ENCODE measurements around the gene KRTAP10-7.
A peak's percentile ranks its signal among the peaks of the same experiment; 100 is the strongest.
"Not testable (repeated sequence)": the region's sequence is repeated elsewhere in the genome, so short reads cannot be mapped to it uniquely, and the experiment has no call there.

The KRTAP10-7 gene

GRCh38 chr21:44612029-44612486 is 11.7 kb downstream of the KRTAP10-7 start, which contains the start of gene KRTAP10-8:
KRTAP10-8 (plus strand) TSS chr21:44612079; CDS start chr21:44612101, 22 bp downstream.
- no peak for DNase-seq (ENCODE audit: low read depth)

DNA sequence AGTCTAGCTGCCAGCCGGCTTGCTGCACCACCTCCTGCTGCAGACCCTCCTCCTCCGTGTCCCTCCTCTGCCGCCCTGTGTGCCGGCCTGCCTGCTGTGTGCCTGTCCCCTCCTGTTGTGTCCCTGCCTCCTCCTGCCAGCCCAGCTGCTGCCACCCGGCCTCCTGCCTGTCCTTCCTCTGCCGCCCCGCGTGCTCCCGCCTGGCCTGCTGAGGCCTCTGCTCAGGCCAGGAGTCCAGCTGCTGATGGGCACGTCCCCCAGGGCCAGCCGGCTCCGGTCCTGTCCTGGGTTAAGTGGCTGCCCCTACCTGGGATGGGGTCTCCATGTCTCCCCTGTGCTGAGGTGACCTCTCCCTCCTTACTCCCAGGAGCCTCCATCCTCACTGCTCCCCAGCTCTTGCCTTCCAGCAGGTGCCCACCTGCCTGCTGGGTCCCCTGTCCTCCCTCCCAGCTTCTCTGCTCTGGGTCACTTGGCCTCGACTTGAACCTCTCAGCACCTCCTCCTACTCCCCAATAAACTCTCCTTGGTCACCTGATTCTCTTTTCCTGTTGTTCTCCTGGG is 12.4 kb downstream of the KRTAP10-7 start:
- DNase-seq (ENCODE audit: low read depth) = no peak

DNA sequence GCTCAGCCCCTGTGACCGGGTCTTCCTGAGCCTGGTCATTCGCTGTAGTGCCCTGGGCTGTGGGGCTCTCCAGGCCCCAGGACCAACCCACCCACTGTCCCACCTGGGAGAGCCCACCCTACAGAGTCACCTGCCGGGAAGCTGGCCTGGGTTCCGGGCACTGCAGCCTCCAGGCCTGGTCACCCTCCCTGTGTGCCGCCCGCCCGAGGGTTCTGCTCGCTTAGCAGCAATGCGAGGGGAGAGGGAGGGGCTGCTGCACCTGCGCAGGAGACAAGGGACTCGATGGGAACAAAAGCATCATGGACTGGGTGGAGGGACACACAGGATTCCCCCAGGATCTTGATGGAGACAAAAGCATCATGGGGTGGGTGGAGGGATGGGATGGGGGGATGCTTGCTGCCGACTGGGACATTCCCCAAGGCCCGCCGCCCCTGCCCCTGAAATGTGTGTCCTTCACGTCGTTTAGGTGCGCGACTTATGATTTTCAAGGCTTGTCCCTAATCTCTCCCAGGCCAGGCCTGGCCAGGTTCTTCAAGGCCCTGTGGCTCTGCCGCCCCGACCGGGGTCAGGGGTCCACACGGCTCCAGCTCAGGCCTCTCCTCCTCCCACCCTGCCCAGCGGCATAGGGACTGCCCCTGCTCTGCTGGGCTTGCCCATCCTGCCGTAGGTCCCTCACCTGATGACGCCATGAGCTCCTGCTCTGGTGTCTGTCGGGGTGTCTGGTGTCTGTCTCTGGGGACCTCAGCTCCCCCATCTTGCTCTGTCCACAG is 13.2 kb downstream of the KRTAP10-7 start:
- no peak for DNase-seq (ENCODE audit: low read depth)

DNA sequence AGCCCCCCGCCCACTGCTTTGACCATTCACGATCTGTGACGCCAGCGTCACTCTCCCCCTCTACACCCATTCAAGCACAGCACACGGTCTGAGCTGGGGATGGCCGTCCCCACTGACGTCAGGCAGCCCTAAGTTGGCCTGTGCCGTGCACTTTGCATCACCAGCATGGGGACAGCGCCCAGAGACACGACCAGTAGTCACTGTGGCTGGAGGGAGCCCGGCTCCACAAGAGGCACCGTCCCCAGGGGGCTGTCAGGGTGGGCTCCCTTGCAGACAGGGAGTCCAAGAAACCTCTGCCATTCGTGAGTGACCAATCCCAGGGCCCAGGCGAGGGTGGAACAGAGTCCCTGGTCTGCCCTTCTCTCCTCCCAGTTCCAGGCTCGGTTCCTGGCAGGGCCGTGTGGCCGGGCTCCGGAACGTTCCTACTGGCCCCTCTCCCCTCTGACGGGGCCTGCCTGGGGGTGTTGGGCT is 13.8 kb downstream of the KRTAP10-7 start:
- no peak for DNase-seq (ENCODE audit: low read depth)

DNA sequence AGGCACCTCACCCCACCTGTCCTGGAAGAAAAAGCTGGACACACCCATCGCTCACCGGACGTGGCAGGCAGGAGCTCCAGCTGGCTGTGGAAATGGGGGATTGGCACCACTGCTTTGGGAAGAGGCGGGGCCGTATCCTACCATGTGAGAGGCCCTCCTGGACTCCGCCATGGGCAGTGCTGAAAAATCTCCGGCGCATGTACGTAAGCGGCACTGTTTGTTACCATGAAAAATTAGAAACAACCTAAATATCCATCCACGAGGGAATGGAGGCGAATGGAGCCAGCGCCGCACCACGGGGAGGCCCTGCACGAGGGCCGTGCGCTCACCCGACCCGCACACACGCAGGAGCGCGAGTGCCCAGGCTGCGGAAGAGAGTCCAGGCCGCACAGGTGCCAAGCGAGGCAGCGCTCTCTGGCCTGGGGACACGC is 14.6 kb downstream of the KRTAP10-7 start:
- DNase-seq (ENCODE audit: low read depth) = no peak

DNA sequence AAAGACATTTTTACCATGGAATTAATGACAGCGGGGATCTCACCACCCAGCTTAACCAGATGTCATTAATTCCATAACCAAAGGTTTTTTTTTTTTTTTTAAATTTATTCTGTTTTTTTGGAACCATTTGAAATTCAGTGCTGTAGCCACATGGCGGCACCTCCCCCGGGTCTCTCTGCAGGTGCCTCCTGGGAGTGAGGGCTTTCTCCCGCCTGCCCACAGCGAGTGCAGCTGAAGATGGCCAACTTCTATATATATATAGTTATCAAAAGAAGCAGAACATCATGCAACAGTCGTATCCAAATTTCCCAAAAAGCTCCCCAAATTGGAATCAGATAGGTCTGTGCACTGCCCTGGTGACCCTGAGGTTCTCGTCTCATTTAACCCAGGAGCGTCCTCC is 15.1 kb downstream of the KRTAP10-7 start:
- DNase-seq (ENCODE audit: low read depth) = no peak

DNA sequence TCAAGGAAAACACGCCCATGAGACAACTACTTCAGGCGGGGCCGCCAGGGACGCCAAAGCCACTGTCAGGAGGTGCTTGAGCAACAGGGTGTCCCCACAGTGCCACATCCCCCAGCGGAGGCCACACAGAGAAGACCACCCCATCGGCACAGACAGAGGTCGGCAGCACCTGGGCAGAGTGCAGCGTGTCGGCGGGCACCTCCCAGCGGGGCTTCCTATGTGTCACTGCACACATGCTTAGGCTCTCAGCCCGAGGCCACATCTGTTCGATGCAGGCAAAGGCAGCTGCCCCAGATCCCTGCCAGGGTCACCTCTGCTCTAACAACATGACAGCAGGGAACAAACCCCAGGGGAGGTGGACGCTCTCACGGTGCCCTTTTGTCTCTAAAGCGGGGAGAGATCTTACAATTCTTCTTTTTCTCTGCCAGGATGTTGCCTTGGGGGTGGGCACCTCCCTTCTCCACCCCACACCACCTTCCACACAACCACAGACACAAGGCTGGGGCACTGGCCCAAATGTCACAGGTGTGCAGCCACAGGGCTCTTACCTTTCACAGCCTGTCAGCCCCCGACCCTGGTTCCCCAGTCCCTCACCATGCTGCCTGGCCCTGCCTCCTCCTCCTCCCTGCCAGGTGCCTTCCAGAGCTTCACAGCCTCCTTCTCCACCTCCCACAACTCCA is 15.7 kb downstream of the KRTAP10-7 start:
- no peak for DNase-seq (ENCODE audit: low read depth)

- no peak for DNase-seq (ENCODE audit: low read depth)
These were observed 16.2 kb downstream of the KRTAP10-7 start for GRCh38 chr21:44616591-44616926.

DNA sequence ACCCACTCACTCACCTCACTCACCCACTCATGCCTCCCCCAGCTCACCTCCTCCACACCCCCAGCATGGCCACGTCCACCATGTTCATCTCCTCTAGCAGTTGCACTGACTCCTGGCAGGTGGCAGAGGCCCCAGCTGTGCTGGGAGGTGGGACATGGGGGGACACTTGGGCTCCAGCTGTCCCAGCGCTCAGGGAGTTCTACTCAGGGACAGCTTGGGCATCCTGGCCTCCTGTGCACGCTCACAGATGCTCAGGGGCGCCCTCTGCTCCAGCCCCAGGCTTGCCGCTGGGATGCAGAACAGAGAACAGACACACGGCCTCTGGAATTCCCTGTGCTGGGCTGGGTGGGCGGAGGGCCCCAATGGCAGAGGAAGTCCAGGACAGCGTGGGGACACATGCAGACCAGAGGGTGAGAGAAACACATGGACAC is 16.7 kb downstream of the KRTAP10-7 start:
- no peak for DNase-seq (ENCODE audit: low read depth)

GRCh38 chr21:44618504-44618903 is 18.1 kb downstream of the KRTAP10-7 start:
- DNase-seq (ENCODE audit: low read depth) = no peak

GRCh38 chr21:44618909-44619308 is 18.5 kb downstream of the KRTAP10-7 start:
- DNase-seq (ENCODE audit: low read depth) = peak; percentile 24

DNA sequence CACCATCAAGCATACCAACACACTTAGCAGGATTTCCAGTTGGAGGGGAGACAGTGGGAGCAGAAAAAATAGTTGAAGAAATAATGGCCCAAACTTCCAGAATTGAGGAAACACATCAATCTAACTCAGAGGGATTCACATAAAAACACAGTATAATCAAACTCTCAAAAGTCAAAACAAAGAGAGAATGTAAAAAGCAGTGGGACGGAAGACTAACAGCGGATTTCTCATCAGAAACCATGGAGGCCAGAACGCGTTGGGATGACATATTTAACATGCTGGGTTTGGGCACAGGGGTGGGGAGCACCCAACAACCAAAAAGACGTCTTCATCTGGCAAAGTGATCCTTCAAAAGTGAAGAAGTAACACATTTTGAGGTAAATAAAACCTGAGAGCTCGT is 19.5 kb downstream of the KRTAP10-7 start:
- DNase-seq (ENCODE audit: low read depth) = no peak

DNA sequence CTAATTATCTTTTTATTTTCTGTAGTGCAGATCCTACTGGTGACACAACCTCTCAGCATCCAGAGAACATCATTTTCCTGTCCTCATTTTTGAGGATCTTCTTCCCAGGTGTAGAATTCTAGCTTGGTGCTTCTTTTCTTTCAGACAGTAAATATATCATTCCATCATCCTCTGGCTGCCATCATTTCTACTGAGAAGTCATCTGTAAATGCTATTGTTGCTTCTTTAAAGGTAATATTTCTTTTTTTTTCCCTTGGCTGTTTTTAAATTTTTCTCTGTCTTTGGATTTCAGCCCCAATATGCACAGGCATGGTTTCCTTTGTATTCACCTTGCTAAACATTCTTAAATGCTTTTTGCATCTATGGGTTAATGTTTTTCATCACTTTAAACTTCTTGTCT is 23.2 kb downstream of the KRTAP10-7 start:
- DNase-seq (ENCODE audit: low read depth) = no peak

DNA sequence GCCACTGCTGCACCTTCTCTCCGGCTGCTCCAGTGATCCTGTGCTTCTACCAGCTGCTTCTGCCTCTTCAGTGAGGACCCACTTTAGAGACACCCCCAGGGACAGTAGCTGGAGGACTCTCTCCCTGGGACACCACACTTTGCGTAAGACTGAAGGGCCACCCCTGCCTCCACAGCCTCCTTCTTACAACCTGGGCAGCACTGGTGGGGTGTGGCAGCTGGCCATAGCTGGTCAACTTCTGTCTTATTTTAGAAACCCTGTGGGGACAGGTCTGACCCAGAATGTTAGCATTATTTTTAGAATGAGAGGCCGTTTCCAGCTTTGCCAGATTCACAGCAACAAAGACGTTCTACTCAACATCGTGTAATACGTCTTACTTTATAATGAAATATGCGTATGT is 25.4 kb downstream of the KRTAP10-7 start:
- DNase-seq (ENCODE audit: low read depth) = no peak

- no peak for DNase-seq (ENCODE audit: low read depth)
These were observed 25.9 kb downstream of the KRTAP10-7 start for GRCh38 chr21:44626262-44626661.

DNA sequence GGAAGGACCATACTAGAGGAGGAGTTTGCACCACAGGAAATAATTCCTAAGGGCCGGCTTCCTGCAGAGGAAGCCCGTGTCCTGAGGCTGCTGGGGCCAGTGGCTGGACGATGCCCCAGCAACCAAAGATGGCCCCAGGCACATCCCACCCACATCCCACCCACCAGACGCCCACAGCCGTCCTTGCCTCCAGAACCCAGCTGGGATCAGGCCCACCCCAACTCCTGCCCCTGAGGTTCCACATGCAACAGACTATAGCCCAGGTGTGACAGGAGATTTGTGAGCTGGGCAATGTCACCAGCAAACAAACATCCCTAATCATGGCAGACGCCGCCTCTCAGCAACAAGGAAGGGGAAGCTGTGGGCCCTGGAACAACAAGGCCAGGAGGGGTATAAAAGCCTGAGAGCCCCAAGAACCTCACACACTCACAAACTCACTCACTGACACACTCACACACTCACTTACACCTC is 26.3 kb downstream of the KRTAP10-7 start, which contains the start of gene KRTAP10-9:
KRTAP10-9 (plus strand) TSS at position 421 of the 471 bp plus-strand sequence. CDS start 79 bp downstream, outside the sequence.
- no peak for DNase-seq (ENCODE audit: low read depth)

DNA sequence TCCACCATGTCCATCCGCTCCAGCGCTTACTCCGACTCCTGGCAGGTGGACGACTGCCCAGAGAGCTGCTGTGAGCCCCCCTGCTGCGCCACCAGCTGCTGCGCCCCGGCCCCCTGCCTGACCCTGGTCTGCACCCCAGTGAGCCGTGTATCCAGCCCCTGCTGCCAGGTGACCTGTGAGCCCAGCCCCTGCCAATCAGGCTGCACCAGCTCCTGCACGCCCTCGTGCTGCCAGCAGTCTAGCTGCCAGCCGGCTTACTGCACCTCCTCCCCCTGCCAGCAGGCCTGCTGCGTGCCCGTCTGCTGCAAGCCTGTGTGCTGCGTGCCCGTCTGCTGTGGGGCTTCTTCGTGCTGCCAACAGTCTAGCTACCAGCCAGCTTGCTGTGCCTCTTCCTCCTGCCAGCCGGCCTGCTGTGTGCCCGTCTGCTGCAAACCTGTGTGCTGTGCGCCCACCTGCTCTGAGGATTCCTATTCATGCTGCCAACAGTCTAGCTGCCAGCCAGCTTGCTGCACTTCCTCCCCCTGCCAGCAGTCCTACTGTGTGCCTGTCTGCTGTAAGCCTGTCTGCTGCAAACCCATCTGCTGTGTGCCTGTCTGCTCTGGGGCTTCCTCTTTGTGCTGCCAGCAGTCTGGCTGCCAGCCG is 26.9 kb downstream of the KRTAP10-7 start:
- not testable (repeated sequence) for DNase-seq (ENCODE audit: low read depth)

- DNase-seq (ENCODE audit: low read depth) = not testable (repeated sequence)
These were observed 27.4 kb downstream of the KRTAP10-7 start for GRCh38 chr21:44627831-44628233.

DNA sequence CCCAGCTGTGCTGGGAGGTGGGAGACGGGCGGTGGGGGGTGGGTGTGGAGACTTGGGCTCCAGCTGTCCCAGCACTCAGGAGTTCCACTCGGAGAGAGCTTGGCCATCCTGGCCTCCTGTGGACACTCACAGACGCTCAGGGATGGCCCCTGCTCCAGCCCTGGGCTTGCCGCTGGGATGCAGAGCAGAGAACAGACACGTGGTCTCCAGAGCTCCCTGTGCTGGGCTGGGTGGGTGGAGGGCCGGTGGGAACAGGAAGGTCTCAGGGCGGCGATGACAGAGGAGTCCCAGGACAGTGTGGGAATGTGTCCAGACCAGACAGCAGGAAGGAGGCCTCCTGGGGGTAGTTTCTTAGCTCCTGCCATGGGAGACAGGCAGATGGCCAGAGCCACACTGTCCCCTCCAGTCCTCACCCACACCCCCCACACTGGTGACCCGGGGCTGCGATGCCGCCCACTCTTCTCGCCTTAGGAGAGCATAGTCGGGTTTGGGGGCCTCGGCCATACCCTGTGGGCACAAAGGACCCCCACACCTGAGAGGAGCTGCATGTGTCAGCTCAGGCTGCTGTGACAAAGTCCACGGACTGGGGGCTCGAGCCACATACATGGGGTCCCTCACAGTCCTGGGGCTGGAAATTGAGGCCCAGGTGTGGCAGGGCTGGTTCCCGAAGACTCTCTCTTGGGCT is 28.5 kb downstream of the KRTAP10-7 start:
- DNase-seq (ENCODE audit: low read depth) = no peak

GRCh38 chr21:44630440-44630839 is 30.0 kb downstream of the KRTAP10-7 start:
- DNase-seq (ENCODE audit: low read depth) = no peak

- DNase-seq (ENCODE audit: low read depth) = no peak
These were observed 31.7 kb downstream of the KRTAP10-7 start for GRCh38 chr21:44632067-44632466.
